Testis (tissue), 2 donors: Measurements from ENCODE around the gene CEACAM7.

Source experiments
- POLR2A ChIP-seq: fragments of 450-650 bp; IDR thresholded peaks from one replicate; pipeline ENCODE4 v1.6.1; 2017; ENCODE audit warnings: antibody characterized with exemption, mild to moderate bottlenecking, moderate library complexity
- TF ChIP-seq, protein P1 (sequence below), 3 experiments: fragments of 450-650 bp in 2 of 3; fragments of 200-600 bp in 1 of 3; sonication (generic) in 1 of 3; IDR thresholded peaks; one replicate each; pipeline ENCODE4 v1.5.1; 2016 to 2019; ENCODE audit warnings: antibody characterized with exemption in 3 of 3, mild to moderate bottlenecking in 2 of 3, moderate library complexity in 1 of 3

DNA sequence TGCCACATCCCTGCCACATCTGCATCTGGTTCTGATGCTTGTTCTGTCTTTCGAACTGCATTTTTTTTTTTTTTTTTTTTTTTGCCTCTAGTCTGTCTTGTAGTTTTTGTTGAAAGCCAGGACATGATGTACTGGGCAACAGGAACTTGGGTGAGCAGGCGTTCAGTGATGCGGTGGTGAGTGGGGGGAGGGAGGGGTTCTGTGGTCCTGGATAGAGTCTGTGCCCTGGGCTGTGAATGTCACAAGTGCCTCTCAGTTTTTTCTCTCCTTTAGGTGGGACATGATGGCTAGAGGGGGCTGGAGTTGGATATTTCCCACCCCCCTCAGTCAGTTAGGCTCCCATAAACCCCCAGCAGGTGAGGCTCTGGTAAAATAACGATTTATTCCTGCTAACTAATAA is 64.7 kb downstream of the CEACAM7 start:
- TF ChIP-seq, protein P1, sequence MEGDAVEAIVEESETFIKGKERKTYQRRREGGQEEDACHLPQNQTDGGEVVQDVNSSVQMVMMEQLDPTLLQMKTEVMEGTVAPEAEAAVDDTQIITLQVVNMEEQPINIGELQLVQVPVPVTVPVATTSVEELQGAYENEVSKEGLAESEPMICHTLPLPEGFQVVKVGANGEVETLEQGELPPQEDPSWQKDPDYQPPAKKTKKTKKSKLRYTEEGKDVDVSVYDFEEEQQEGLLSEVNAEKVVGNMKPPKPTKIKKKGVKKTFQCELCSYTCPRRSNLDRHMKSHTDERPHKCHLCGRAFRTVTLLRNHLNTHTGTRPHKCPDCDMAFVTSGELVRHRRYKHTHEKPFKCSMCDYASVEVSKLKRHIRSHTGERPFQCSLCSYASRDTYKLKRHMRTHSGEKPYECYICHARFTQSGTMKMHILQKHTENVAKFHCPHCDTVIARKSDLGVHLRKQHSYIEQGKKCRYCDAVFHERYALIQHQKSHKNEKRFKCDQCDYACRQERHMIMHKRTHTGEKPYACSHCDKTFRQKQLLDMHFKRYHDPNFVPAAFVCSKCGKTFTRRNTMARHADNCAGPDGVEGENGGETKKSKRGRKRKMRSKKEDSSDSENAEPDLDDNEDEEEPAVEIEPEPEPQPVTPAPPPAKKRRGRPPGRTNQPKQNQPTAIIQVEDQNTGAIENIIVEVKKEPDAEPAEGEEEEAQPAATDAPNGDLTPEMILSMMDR (IDR thresholded peaks at IDR 0.05) = no peak
- TF ChIP-seq POLR2A = no peak
